Type B pancreatic cell (in vitro differentiated cells): ENCODE results near the gene ARHGEF7. TPM values are rescaled to one million over a fixed set of nuclear protein-coding genes. Genes with fewer than 3 reads are reported as not detected.
A peak's percentile ranks its signal among the peaks of the same experiment; 100 is the strongest.

Experiments used
- DNase-seq: peaks from one replicate; pipeline ENCODE4 v3.0.0; 2021; ENCODE audit warnings: mixed read lengths; ENCODE audit not compliant: unreplicated experiment; ENCODE audit errors: extremely low spot score
- H3K27ac Mint-ChIP-seq: 2 replicates; pipeline ENCODE4 v1.8.0; 2021; ENCODE audit warnings: mild to moderate bottlenecking, mixed read lengths
- H3K27me3 Mint-ChIP-seq: 2 replicates; pipeline ENCODE4 v1.8.0; 2021; ENCODE audit warnings: mixed read lengths
- H3K36me3 Mint-ChIP-seq: 2 replicates; pipeline ENCODE4 v1.8.0; 2021; ENCODE audit warnings: mixed read lengths
- H3K4me1 Mint-ChIP-seq: one replicate; pipeline ENCODE4 v1.8.0; 2021; ENCODE audit warnings: mixed read lengths; ENCODE audit not compliant: unreplicated experiment
- H3K4me3 Mint-ChIP-seq: 2 replicates; pipeline ENCODE4 v1.8.0; 2021; ENCODE audit warnings: mild to moderate bottlenecking, mixed read lengths
- H3K9me3 Mint-ChIP-seq: 2 replicates; pipeline ENCODE4 v1.8.0; 2021; ENCODE audit warnings: mixed read lengths
- total RNA-seq: library from RNA; stranded (reverse); gene quantifications from 2 replicates; pipeline ENCODE4 v1.2.1, GENCODE V29; 2021; ENCODE audit warnings: low replicate concordance
- TF ChIP-seq, protein P1 (sequence below): fragments of 200-600 bp; sonication (generic); conservative IDR thresholded peaks from 2 replicates; pipeline ENCODE4 v1.5.0; 2021; ENCODE audit warnings: antibody characterized with exemption, mild to moderate bottlenecking

Gene ARHGEF7
- total RNA-seq, 1 donor from 2014 or later = 103 TPM

DNA sequence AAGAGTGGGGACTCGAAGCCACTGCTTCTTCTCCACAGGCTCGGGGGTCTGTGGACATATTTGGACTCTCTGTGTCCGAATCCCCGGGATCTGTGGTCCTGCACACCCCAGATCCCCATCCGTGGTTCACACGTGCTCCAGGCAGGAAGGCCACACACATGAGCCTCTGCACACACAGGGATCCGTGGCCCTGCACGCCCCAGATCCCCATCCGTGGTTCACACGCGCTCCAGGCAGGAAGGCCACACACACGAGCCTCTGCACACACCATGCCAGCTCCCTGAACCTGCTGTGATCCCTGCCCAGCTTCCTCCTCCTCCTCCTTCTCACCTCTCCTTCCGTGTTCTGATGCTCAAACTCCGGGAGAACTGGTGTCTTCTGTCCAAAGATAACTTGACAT lies 208.4 kb downstream of the ARHGEF7 start:
- no peaks in the 10 kb centered on the region for H3K9me3 Mint-ChIP-seq
- no peak overlapping the region for H3K4me3 Mint-ChIP-seq
- TF ChIP-seq, protein P1, sequence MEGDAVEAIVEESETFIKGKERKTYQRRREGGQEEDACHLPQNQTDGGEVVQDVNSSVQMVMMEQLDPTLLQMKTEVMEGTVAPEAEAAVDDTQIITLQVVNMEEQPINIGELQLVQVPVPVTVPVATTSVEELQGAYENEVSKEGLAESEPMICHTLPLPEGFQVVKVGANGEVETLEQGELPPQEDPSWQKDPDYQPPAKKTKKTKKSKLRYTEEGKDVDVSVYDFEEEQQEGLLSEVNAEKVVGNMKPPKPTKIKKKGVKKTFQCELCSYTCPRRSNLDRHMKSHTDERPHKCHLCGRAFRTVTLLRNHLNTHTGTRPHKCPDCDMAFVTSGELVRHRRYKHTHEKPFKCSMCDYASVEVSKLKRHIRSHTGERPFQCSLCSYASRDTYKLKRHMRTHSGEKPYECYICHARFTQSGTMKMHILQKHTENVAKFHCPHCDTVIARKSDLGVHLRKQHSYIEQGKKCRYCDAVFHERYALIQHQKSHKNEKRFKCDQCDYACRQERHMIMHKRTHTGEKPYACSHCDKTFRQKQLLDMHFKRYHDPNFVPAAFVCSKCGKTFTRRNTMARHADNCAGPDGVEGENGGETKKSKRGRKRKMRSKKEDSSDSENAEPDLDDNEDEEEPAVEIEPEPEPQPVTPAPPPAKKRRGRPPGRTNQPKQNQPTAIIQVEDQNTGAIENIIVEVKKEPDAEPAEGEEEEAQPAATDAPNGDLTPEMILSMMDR = no peak
- no peaks in the 10 kb centered on the region for H3K36me3 Mint-ChIP-seq
- no peaks in the 10 kb centered on the region for H3K27me3 Mint-ChIP-seq
- DNase-seq = no peak
- no peak overlapping the region for H3K27ac Mint-ChIP-seq
- H3K4me1 Mint-ChIP-seq = no peaks in the 10 kb centered on the region

DNA sequence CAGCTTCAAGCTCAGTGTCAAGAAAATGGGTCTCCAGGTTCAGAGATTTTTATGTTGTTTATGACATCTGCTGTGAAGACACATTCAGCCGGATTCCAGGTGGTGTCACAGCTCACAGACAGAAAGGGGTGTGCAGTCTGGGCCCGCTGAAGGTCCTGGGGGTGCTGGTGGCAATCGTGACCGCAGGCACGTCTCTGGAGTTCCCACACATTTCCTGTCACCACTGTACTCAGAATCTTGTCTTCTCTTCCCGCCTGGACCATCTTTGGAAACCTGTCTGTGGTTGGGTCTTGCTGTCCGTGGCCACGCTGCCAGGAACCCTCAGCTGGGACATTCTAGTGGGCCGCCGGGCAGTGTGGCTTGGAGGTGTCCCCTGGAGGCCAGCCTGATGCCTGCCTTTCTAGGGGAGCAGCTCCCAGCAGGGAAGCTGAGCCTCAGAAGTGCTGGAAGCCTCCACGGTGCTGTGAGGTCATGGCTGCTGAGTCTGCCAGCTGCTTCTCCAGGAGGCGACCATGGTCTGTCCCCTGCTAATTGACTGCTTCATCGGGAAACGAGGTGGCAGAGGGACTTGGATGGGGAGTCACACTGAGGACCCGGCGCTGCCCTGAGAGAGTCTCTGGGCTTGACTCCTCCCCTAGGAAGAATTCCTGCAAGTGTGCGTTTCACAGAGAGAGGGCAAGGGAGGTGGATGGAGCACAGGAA lies 209.0 kb downstream of the ARHGEF7 start:
- TF ChIP-seq, protein P1 = no peak
- H3K4me1 Mint-ChIP-seq = no peaks in the 10 kb centered on the region
- H3K27ac Mint-ChIP-seq = no peak overlapping the region
- no peaks in the 10 kb centered on the region for H3K36me3 Mint-ChIP-seq
- no peaks in the 10 kb centered on the region for H3K9me3 Mint-ChIP-seq
- peak; percentile 62 for DNase-seq
- no peak overlapping the region for H3K4me3 Mint-ChIP-seq
- no peaks in the 10 kb centered on the region for H3K27me3 Mint-ChIP-seq

DNA sequence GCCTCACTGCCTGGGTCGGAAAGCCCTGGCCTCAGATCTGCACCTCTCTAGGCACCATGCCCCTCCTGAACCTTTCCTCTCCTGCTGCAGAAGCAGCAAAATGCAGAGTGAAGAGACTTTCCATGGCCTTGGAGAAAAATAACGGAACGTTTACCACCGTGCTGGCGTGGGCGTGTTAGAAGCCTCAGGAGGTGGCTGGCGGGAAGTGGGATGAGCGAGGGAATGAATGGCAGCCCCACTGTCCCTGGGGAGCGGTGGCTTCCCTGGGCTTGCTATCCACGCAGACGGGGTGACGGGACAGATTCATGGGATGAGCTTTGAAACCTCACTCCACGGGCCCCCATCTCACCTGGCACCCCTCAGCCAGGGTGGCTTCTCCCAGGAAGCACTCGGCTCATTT lies 209.6 kb downstream of the ARHGEF7 start:
- no peak overlapping the region for H3K4me3 Mint-ChIP-seq
- H3K27ac Mint-ChIP-seq = no peak overlapping the region
- TF ChIP-seq, protein P1 = no peak
- H3K9me3 Mint-ChIP-seq = no peaks in the 10 kb centered on the region
- DNase-seq = peak; percentile 57
- no peaks in the 10 kb centered on the region for H3K4me1 Mint-ChIP-seq
- H3K36me3 Mint-ChIP-seq = no peaks in the 10 kb centered on the region
- H3K27me3 Mint-ChIP-seq = no peaks in the 10 kb centered on the region

- H3K4me3 Mint-ChIP-seq = no peak overlapping the region
- no peaks in the 10 kb centered on the region for H3K27me3 Mint-ChIP-seq
- no peak overlapping the region for H3K27ac Mint-ChIP-seq
- no peaks in the 10 kb centered on the region for H3K36me3 Mint-ChIP-seq
- H3K9me3 Mint-ChIP-seq = no peaks in the 10 kb centered on the region
- peak; percentile 31 for DNase-seq
- no peaks in the 10 kb centered on the region for H3K4me1 Mint-ChIP-seq
- TF ChIP-seq, protein P1 = no peak
Measured at GRCh38 chr13:111325146-111325890, 210.2 kb downstream of the ARHGEF7 start.

DNA sequence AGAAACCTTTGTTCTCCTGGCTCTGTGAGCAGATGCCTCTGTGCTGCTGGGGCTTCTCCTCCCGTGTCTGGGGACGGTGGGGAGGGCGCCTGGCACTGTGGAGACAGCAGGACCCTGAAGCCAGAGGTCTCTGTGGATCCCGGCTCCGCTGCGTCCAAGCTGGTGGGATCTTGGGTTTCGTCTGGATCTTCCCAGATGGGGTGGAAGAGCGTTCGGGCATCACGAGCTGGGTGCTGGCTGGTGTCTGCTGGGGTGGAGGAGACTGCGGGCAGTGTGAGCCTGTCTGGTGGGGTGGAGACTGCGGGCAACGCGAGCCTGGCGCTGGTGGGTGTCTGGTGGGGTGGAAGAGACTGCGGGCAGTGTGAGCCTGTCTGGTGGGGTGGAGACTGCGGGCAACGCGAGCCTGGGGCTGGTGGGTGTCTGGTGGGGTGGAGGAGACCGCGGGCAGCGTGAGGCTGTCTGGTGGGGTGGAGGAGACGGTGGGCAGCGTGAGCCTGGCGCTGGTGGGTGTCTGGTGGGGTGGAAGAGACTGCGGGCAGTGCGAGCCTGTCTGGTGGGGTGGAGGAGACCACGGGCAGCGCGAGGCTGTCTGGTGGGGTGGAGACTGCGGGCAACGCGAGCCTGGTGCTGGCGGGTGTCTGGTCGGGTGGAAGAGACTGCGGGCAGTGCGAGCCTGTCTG lies 211.0 kb downstream of the ARHGEF7 start:
- peak; percentile 60 for DNase-seq
- TF ChIP-seq, protein P1 = no peak
- Mint-ChIP-seq H3K27me3 (no peaks in the 10 kb centered on the region), H3K4me1 (no peaks in the 10 kb centered on the region), H3K27ac (no peak overlapping the region), H3K36me3 (no peaks in the 10 kb centered on the region), H3K4me3 (no peak overlapping the region), H3K9me3 (no peaks in the 10 kb centered on the region)
